NB4 (cell line): ENCODE results near the gene THEMIS.
"Not testable (repeated sequence)": the region's sequence is repeated elsewhere in the genome, so short reads cannot be mapped to it uniquely, and the experiment has no call there.

Source experiments
- DNase-seq: peaks from one replicate; pipeline ENCODE4 v3.0.0; 2010; ENCODE audit warnings: low read depth
- H3K4me3 ChIP-seq: one replicate; pipeline ENCODE4 v1.5.1; 2011; ENCODE audit warnings: mild to moderate bottlenecking, low read depth, low read length, moderate library complexity
- CTCF ChIP-seq: IDR thresholded peaks from one replicate; pipeline ENCODE4 v1.5.1; 2012; ENCODE audit warnings: low read depth, low read length
- MAX ChIP-seq: IDR thresholded peaks from 2 replicates; pipeline ENCODE4 v1.6.1; 2011; ENCODE audit warnings: low read depth, low read length
- MYC ChIP-seq: IDR thresholded peaks from 2 replicates; pipeline ENCODE4 v1.6.1; 2011; ENCODE audit warnings: low read depth, low read length
- POLR2A ChIP-seq: IDR thresholded peaks from 2 replicates; pipeline ENCODE4 v1.6.1; 2011; ENCODE audit warnings: mild to moderate bottlenecking; ENCODE audit not compliant: insufficient read length; ENCODE audit errors: extremely low read depth

The THEMIS gene

GRCh38 chr6:127710668-127711067 lies 190.2 kb downstream of the THEMIS start:
- DNase-seq = no peak
- no peak overlapping the region for H3K4me3 ChIP-seq
- no peak for TF ChIP-seq POLR2A
- TF ChIP-seq MYC = no peak
- TF ChIP-seq CTCF = no peak
- no peak for TF ChIP-seq MAX

GRCh38 chr6:127706216-127706615 lies 194.6 kb downstream of the THEMIS start:
- no peak for TF ChIP-seq POLR2A
- no peak for TF ChIP-seq MAX
- TF ChIP-seq MYC = no peak
- no peak for TF ChIP-seq CTCF
- DNase-seq = no peak
- no peak overlapping the region for H3K4me3 ChIP-seq

- TF ChIP-seq MAX = no peak
- TF ChIP-seq CTCF = no peak
- no peak for TF ChIP-seq MYC
- no peak for DNase-seq
These were observed 205.8 kb downstream of the THEMIS start for GRCh38 chr6:127695108-127695507.

GRCh38 chr6:127691146-127691545 lies 209.7 kb downstream of the THEMIS start:
- no peak overlapping the region for H3K4me3 ChIP-seq
- no peak for DNase-seq
- TF ChIP-seq CTCF (no peak), POLR2A (no peak), MYC (no peak), MAX (no peak)

More at GRCh38 chr6:127695108-127695507, 205.8 kb downstream of the THEMIS start:
- H3K4me3 ChIP-seq = no peak overlapping the region

GRCh38 chr6:127690588-127690987 lies 210.3 kb downstream of the THEMIS start:
- H3K4me3 ChIP-seq = no peak overlapping the region
- no peak for TF ChIP-seq CTCF
- TF ChIP-seq MYC = no peak
- TF ChIP-seq POLR2A = no peak
- TF ChIP-seq MAX = no peak

GRCh38 chr6:127690092-127690491 lies 210.8 kb downstream of the THEMIS start:
- TF ChIP-seq POLR2A (no peak), CTCF (peak; percentile 43), MYC (no peak), MAX (no peak)
- no peak overlapping the region for H3K4me3 ChIP-seq
- peak; percentile 14 for DNase-seq

More at GRCh38 chr6:127690588-127690987, 210.3 kb downstream of the THEMIS start:
- no peak for DNase-seq

- not testable (repeated sequence) for DNase-seq, H3K4me3 ChIP-seq
These were observed 213.4 kb downstream of the THEMIS start for GRCh38 chr6:127687490-127687889.
